ENCODE data around the gene JCHAIN.

Gene JCHAIN

DNA sequence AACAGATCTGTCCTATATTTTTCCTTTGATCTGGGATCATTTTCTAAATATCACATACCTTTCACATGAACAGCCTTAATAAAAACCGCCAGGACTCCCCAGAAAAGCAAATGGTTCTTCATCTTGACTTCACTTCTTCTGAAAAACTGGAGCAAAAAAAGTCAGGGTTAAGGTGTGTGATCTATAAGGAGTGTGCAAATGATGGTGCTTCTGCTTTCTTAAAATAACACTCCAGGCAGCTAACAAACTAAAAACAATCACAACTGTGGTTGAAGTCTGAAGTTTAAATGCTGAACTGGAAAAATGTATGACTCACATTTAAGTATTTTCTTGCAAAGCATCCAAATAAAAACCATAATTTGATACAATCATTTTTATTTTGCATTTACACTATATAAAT, at the start of gene JCHAIN:
Gene JCHAIN, minus strand, starts transcription at position 140 of the 400 bp plus-strand sequence. Its CDS starts 18 bp downstream, at position 122.
- Histone ChIP-seq H3K4me3 (ENCODE audit: low read length) (no peak within 1 kb of the TSS), H3K27me3 (ENCODE audit: control insufficient read depth, insufficient read depth, low read length) (no peaks in the 10 kb centered on the region), H3K9ac (ENCODE audit: low read length) (no peak within 1 kb of the TSS), H3K4me1 (ENCODE audit: control insufficient read depth, insufficient read depth, low read length) (no peaks in the 10 kb centered on the region), H3K9me3 (ENCODE audit: control insufficient read depth, low read length) (no peaks in the 10 kb centered on the region), H3K36me3 (ENCODE audit: control insufficient read depth, insufficient read depth, low read length) (no peaks in the 10 kb centered on the region)

DNA sequence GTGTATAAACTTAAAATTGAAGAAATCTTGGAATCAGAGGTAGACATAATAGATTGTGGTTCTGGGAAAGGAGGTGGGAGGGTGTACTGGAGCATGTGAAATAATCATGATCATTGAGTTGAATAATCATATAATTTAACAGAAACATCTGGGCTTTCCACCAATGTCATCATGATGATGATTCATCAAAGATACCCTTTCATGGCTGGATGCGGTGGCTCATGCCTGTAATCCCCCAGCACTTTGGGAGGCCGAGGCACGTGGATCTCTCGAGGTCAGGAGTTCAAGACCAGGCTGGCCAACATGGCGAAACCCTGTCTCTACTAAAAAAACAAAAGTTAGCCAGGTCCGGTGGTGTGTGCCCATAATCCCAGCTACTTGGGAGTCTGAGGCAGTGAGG, 48.8 kb upstream of the JCHAIN start:
- Histone ChIP-seq H3K9ac (ENCODE audit: low read length) (no peak overlapping the region), H3K4me3 (ENCODE audit: low read length) (no peak overlapping the region), H3K36me3 (ENCODE audit: control insufficient read depth, insufficient read depth, low read length) (no peaks in the 10 kb centered on the region), H3K9me3 (ENCODE audit: control insufficient read depth, low read length) (no peaks in the 10 kb centered on the region), H3K4me1 (ENCODE audit: control insufficient read depth, insufficient read depth, low read length) (no peaks in the 10 kb centered on the region), H3K27me3 (ENCODE audit: control insufficient read depth, insufficient read depth, low read length) (no peaks in the 10 kb centered on the region)

DNA sequence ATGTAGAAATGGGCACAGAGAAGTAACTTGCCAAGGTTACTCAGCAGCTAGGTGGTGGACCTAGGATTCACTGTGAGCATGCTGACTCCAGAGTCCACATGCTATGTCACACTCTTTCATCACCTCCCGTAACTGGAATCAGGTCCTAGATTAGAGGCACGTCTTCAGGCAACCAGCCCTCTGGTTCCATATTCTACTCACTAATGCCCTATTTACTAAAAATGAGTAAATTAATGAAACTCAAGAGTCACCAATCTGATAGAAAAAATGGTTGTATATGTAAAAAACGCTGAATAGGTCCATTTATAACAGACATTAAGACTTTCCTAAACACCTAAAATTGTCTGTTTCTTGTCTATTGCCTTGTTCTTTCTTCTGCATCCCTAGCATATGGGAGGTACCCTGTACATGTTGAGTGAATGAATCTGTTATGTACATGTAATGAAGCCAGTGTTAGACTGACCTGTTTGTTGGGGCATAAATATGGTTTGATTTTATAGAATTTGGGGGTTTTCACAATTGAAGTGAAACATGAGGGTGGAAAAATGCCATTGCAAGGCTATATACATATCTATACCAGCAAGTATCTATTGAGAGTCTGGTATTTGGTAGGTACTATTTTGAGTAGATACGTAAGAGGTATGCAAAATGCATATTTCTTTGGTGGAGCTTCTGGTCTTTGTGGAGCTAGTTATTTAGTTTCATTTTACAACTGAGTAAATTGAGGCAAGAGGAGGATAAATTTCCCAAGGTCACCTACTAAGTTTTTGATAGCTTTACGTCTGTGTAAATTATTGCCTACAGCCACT, 48.0 kb upstream of the JCHAIN start:
- peaks cover 7% of the 10 kb centered on the region for H3K4me1 ChIP-seq (ENCODE audit: control insufficient read depth, insufficient read depth, low read length)
- no peaks in the 10 kb centered on the region for H3K9me3 ChIP-seq (ENCODE audit: control insufficient read depth, low read length)
- H3K27me3 ChIP-seq (ENCODE audit: control insufficient read depth, insufficient read depth, low read length): no peaks in the 10 kb centered on the region
- H3K4me3 ChIP-seq (ENCODE audit: low read length): no peak overlapping the region
- no peak overlapping the region for H3K9ac ChIP-seq (ENCODE audit: low read length)
- H3K36me3 ChIP-seq (ENCODE audit: control insufficient read depth, insufficient read depth, low read length): no peaks in the 10 kb centered on the region

DNA sequence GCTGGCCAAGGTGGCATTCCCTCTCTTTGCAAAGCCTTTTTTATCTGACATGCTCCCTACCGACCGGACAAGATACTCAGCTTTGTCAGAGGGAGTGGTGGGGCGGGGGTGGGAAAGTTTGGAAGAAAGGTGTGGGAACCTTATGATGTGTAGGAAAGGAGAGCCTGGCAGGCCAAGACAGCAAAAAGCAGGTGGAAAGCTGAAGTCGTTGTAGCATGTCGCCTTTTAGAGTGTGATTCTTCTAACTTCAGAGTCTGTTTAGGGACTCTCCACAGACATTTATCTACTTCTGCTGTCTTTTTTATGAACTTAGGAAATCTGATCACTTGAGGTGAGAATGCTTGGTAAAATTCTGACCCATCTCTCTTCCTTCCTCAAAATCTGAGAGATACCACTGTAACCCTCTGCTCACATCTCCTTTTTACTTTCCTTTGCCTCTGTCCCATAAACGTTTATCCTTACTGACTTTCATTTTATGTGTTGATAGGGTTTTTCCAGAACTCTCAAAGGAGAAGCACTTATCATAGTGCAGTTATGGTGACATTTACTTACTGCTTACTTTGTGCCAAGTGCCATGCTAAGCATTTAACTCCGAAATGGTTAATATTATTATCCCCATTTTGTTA, 47.3 kb upstream of the JCHAIN start:
- Histone ChIP-seq H3K27me3 (ENCODE audit: control insufficient read depth, insufficient read depth, low read length) (no peaks in the 10 kb centered on the region), H3K9ac (ENCODE audit: low read length) (no peak overlapping the region), H3K36me3 (ENCODE audit: control insufficient read depth, insufficient read depth, low read length) (no peaks in the 10 kb centered on the region), H3K4me3 (ENCODE audit: low read length) (no peak overlapping the region), H3K4me1 (ENCODE audit: control insufficient read depth, insufficient read depth, low read length) (peaks cover 9% of the 10 kb centered on the region), H3K9me3 (ENCODE audit: control insufficient read depth, low read length) (no peaks in the 10 kb centered on the region)

DNA sequence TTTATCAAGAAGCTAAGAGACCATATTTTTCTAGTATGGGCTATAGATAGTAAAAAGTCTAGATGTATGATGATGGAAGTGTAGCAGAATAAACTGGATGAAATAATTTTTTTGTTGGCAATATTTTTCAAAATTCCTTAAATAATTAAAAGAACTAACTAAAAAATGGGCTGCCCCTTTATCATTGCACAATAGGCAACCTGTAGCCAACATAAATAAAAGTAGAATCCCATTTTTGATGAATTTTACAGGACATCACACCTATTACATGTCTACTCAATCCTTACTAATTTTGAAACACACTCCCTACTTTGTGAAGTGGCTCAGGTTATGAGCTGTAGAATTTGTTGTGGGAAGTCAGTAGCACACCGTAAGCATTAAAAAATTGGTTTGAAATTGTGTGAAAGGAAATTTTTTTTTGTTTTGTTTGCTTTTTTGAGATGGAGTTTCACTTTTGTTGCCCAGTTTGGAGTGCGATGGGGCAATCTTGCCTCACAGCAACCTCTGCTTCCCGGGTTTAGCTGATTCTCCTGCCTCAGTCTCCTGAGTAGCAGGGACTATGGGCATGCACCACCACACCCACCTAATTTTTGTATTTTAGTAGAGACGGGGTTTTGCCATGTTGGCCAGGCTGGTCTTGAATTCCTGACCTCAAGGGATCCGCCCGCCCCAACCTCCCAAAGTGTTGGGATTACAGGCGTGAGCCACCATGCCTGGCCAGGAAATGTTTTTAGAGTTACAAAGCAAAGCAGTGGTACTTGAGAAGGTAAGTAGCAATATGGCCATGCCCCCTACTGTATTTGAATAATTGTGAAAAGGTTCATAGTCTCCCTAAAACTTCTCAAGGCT, 46.5 kb upstream of the JCHAIN start:
- Histone ChIP-seq H3K9ac (ENCODE audit: low read length) (no peak overlapping the region), H3K4me3 (ENCODE audit: low read length) (no peak overlapping the region), H3K27me3 (ENCODE audit: control insufficient read depth, insufficient read depth, low read length) (no peaks in the 10 kb centered on the region), H3K9me3 (ENCODE audit: control insufficient read depth, low read length) (no peaks in the 10 kb centered on the region), H3K4me1 (ENCODE audit: control insufficient read depth, insufficient read depth, low read length) (peaks cover 9% of the 10 kb centered on the region), H3K36me3 (ENCODE audit: control insufficient read depth, insufficient read depth, low read length) (no peaks in the 10 kb centered on the region)

DNA sequence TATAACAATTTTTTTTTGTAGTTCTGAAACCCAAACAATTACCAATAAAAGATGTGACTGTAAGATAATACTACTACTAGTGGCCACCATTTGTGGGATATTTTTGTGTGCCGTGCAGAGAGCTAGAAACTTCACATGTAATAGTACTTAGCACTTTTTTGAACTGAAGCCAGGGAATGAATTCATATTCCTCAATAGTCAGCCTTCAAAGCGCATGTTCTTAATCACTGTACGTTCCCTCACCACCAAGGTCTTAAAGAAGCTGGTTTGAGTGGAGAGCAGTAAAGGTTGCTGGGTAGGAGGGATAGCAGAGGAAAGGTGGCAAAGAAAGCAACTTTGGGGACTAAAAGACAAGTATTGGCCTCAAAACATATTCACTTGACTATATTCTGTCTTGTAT, 45.8 kb upstream of the JCHAIN start:
- H3K4me3 ChIP-seq (ENCODE audit: low read length): no peak overlapping the region
- no peaks in the 10 kb centered on the region for H3K9me3 ChIP-seq (ENCODE audit: control insufficient read depth, low read length)
- H3K36me3 ChIP-seq (ENCODE audit: control insufficient read depth, insufficient read depth, low read length): no peaks in the 10 kb centered on the region
- peaks cover 9% of the 10 kb centered on the region for H3K4me1 ChIP-seq (ENCODE audit: control insufficient read depth, insufficient read depth, low read length)
- H3K27me3 ChIP-seq (ENCODE audit: control insufficient read depth, insufficient read depth, low read length): no peaks in the 10 kb centered on the region
- no peak overlapping the region for H3K9ac ChIP-seq (ENCODE audit: low read length)

DNA sequence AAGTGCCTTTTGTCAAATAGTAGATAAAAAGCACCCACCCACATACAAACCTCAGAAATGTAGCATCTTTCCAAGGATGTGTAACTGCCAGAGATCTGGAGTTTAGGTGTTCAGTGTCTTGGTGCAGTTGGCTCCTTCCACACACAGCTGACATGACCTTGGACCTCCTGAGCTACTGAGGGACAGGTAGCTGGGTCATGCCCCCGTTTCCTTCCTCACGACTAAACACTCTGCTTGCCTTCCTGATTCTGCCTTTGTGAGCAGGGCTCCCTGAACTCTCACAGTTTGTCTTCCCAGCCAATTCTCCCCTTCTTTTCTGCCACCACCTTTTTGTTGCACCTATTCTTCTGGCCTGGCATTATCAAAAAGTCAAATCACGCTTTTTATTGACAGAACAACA, 45.3 kb upstream of the JCHAIN start:
- Histone ChIP-seq H3K9ac (ENCODE audit: low read length) (no peak overlapping the region), H3K4me3 (ENCODE audit: low read length) (no peak overlapping the region), H3K4me1 (ENCODE audit: control insufficient read depth, insufficient read depth, low read length) (peaks cover 12% of the 10 kb centered on the region), H3K36me3 (ENCODE audit: control insufficient read depth, insufficient read depth, low read length) (no peaks in the 10 kb centered on the region), H3K9me3 (ENCODE audit: control insufficient read depth, low read length) (no peaks in the 10 kb centered on the region), H3K27me3 (ENCODE audit: control insufficient read depth, insufficient read depth, low read length) (no peaks in the 10 kb centered on the region)

DNA sequence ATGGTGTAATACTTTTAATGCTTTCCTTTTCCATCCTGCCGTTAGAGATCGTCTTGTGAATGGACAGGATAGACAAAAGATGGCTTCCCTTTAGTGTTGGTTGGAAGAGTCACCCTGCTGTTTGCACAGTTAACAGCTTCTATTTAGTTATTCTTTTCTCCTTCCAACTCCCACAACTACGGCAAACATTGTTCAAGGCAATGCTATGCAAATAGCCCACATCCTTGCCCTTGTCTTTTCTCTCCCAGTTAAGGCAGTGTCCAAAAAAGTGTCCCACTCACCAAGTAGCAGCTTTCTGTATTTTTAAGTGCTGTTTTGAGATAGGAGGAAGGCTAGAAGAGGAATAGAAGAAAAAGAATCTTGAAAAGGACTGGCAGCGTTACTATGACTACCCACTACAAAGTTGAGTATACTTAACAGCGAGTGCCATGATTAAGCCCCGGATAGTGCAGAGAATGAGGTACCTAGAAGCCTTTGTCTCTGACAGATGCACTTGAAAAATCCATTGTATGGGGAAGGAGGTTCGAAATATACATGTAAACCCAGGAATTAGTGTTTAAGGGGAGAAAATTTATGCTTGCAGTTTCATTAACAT, 43.4 kb upstream of the JCHAIN start:
- Histone ChIP-seq H3K27me3 (ENCODE audit: control insufficient read depth, insufficient read depth, low read length) (no peaks in the 10 kb centered on the region), H3K9ac (ENCODE audit: low read length) (peak overlapping the region; percentile 12)

DNA sequence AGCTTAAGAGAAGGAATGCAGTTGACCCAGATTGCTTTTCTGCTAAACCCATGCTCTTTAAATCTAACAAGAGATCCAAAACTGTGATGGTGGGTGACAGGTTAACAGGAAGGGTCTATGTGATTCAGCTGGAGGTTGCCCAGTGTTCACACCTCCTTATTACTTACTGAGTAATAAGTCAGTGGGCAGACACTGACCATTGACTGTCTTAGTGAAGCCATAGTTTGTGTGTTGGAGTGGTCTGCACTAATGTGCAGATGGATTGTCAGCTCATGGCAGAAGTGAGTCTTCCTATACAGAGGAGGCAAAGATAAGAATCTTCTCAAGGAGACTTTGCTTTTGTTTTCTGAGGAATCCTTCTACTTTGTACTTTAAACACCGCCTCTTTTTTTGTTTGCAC, 40.2 kb upstream of the JCHAIN start:
- Histone ChIP-seq H3K27me3 (ENCODE audit: control insufficient read depth, insufficient read depth, low read length) (no peaks in the 10 kb centered on the region), H3K9me3 (ENCODE audit: control insufficient read depth, low read length) (no peaks in the 10 kb centered on the region), H3K36me3 (ENCODE audit: control insufficient read depth, insufficient read depth, low read length) (no peaks in the 10 kb centered on the region), H3K9ac (ENCODE audit: low read length) (peak overlapping the region; percentile 83), H3K4me3 (ENCODE audit: low read length) (peak overlapping the region; percentile 74), H3K4me1 (ENCODE audit: control insufficient read depth, insufficient read depth, low read length) (peaks cover 17% of the 10 kb centered on the region)

More for the DNA sequence above, 43.4 kb upstream of the JCHAIN start:
- Histone ChIP-seq H3K4me3 (ENCODE audit: low read length) (no peak overlapping the region), H3K9me3 (ENCODE audit: control insufficient read depth, low read length) (no peaks in the 10 kb centered on the region), H3K36me3 (ENCODE audit: control insufficient read depth, insufficient read depth, low read length) (no peaks in the 10 kb centered on the region), H3K4me1 (ENCODE audit: control insufficient read depth, insufficient read depth, low read length) (peaks cover 17% of the 10 kb centered on the region)

DNA sequence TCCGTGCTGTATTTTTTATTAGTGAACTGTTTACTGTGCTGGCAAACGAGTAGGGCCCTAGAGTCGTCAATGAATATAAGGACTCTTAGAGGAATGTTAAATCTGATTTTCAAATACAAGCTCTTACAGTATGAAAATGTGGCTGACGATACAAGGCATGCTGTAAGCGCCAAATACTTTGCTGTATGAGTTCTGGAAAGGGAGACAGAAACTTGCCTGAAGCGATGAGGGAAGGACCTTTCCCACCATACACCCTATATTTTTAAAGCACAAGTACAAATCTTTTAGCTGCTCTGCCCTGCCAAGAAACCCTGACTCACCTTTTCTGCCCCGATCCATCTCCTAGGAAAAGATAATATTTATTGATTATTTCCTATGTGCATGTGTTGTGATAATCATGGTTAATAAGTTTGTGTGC, 39.7 kb upstream of the JCHAIN start:
- Histone ChIP-seq H3K4me1 (ENCODE audit: control insufficient read depth, insufficient read depth, low read length) (peaks cover 17% of the 10 kb centered on the region), H3K27me3 (ENCODE audit: control insufficient read depth, insufficient read depth, low read length) (no peaks in the 10 kb centered on the region), H3K4me3 (ENCODE audit: low read length) (peak overlapping the region; percentile 74), H3K9ac (ENCODE audit: low read length) (peak overlapping the region; percentile 83), H3K36me3 (ENCODE audit: control insufficient read depth, insufficient read depth, low read length) (no peaks in the 10 kb centered on the region), H3K9me3 (ENCODE audit: control insufficient read depth, low read length) (no peaks in the 10 kb centered on the region)

DNA sequence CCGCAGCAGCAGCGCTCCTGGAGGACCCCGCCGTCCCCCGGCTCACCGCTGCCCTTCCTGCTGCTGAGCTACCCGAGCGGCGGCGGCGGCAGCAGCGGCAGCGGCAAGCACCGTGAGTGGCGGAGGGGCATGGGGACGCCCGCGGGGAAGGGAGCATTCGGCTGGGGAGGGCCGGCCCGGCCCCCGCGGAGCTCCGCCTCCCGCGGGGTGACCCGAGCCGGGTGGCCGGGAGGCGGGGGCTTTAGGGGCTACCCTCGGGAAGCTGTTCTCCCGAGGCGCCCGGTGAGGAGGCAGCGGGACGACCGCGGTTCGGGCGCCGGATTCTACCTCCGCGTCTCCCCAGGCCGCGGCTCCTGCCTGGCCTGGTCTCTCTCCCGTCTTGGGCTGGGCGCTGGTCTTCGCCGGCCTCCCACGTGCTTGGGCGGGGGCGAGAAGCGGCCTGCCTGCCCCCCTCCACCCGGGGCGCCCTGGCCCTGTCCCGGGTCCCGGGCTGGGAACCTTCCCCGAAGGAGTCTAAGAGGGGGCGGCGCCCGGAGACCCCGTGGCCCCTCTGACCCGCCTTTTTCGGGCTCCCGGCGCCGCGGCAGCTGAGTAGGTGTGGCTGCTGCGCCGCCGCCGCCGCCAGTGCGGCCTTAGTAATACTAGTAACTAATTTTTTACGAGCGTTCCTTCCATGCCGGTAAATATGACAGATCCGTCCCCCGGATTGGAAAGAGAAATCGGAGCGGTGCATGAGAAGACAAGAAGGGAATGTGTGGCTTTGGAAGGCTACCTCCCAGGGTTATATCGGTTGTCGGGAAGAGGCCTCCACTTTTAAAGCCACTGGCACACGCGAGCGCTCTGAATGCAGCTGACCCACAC, 39.1 kb upstream of the JCHAIN start:
- Histone ChIP-seq H3K4me1 (ENCODE audit: control insufficient read depth, insufficient read depth, low read length) (peaks cover 17% of the 10 kb centered on the region), H3K9me3 (ENCODE audit: control insufficient read depth, low read length) (no peaks in the 10 kb centered on the region), H3K27me3 (ENCODE audit: control insufficient read depth, insufficient read depth, low read length) (no peaks in the 10 kb centered on the region), H3K4me3 (ENCODE audit: low read length) (peak overlapping the region; percentile 74), H3K36me3 (ENCODE audit: control insufficient read depth, insufficient read depth, low read length) (no peaks in the 10 kb centered on the region), H3K9ac (ENCODE audit: low read length) (peak overlapping the region; percentile 83)

All from mucosa of stomach (tissue), 1 donor.